Colonic mucosa (tissue), 4 donors: Measurements from ENCODE around the gene GLIS2. TPM values are rescaled to one million over a fixed set of nuclear protein-coding genes. Genes with fewer than 3 reads are reported as not detected.

Experiments used
- DNase-seq: peaks from one replicate; pipeline ENCODE4 v3.0.0-alpha.2; 2020
- H3K27ac ChIP-seq: fragments of 200-600 bp; one replicate; pipeline ENCODE4 v1.8.0; 2021
- H3K27me3 ChIP-seq: fragments of 200-600 bp; one replicate; pipeline ENCODE4 v1.8.0; 2021
- H3K36me3 ChIP-seq: fragments of 200-600 bp; one replicate; pipeline ENCODE4 v1.8.0; 2021
- H3K4me1 ChIP-seq: fragments of 200-600 bp; one replicate; pipeline ENCODE4 v1.8.0; 2021; ENCODE audit warnings: mild to moderate bottlenecking
- H3K4me3 ChIP-seq: fragments of 200-600 bp; one replicate; pipeline ENCODE4 v1.8.0; 2021
- H3K9ac ChIP-seq, 2 donors: one replicate each; pipeline ENCODE4 v1.7.0; 2013; ENCODE audit warnings: control low read depth in 2 of 2, low read depth in 2 of 2, low read length in 2 of 2
- H3K9me3 ChIP-seq: fragments of 200-600 bp; one replicate; pipeline ENCODE4 v1.8.0; 2021
- CTCF ChIP-seq: fragments of 200-600 bp; IDR thresholded peaks from one replicate; pipeline ENCODE4 v1.8.0; 2022; ENCODE audit warnings: antibody characterized with exemption, mild to moderate bottlenecking
- intact Hi-C: fragments of 100-400 bp; cut with DNase I; formaldehyde crosslinking; loops from one replicate; pipeline ENCODE4 v1.14.1; 2022
- total RNA-seq, 2 donors: library from RNA; stranded (reverse); fragmentation: NEBNext Ultra II Directional in 1 of 2; extraction: Animal tissue kit (Norgen Biotek cat#: 25700) in 1 of 2; gene quantifications; one replicate each; pipeline ENCODE4 v1.2.1, GENCODE V29; 2021
- donor health status: healthy.
- donor health status: DM: no; HTN: no; CAD: no.
- donor health status: DM: no; HTN: no; CAD: no.

Gene GLIS2
- total RNA-seq, 2 donors from 2014 or later: 0.89 to 4.1 TPM

- TF ChIP-seq CTCF: no peak
- Histone ChIP-seq H3K27me3 (no peaks in the 10 kb centered on the region), H3K9me3 (no peaks in the 10 kb centered on the region), H3K4me1 (peaks cover 3% of the 10 kb centered on the region), H3K9ac (no peak overlapping the region), H3K36me3 (no peaks in the 10 kb centered on the region), H3K4me3 (no peak overlapping the region), H3K27ac (no peak overlapping the region)
- no peak for DNase-seq
- intact Hi-C loops: no loop called here
These were observed 32.4 kb upstream of the GLIS2 start for GRCh38 chr16:4283441-4283840.

GRCh38 chr16:4283939-4284338 lies 31.9 kb upstream of the GLIS2 start:
- no peaks in the 10 kb centered on the region for H3K9me3 ChIP-seq
- no peak overlapping the region for H3K9ac ChIP-seq
- H3K4me1 ChIP-seq: peaks cover 5% of the 10 kb centered on the region
- no peak overlapping the region for H3K4me3 ChIP-seq
- no peak for TF ChIP-seq CTCF
- intact Hi-C loops: no loop called here
- no peaks in the 10 kb centered on the region for H3K27me3 ChIP-seq
- no peak for DNase-seq
- H3K36me3 ChIP-seq: no peaks in the 10 kb centered on the region
- no peak overlapping the region for H3K27ac ChIP-seq

- TF ChIP-seq CTCF: no peak
- Histone ChIP-seq H3K27me3 (no peaks in the 10 kb centered on the region), H3K9me3 (no peaks in the 10 kb centered on the region), H3K27ac (no peak overlapping the region), H3K4me3 (no peak overlapping the region), H3K4me1 (peaks cover 5% of the 10 kb centered on the region), H3K36me3 (no peaks in the 10 kb centered on the region), H3K9ac (no peak overlapping the region)
- DNase-seq: no peak
- intact Hi-C loops: no loop called here
These were observed 30.7 kb upstream of the GLIS2 start for GRCh38 chr16:4285167-4285566.

- peak; percentile 94 for TF ChIP-seq CTCF
- Histone ChIP-seq H3K4me3 (no peak overlapping the region), H3K27me3 (no peaks in the 10 kb centered on the region), H3K4me1 (peaks cover 5% of the 10 kb centered on the region), H3K9ac (no peak overlapping the region), H3K27ac (no peak overlapping the region), H3K9me3 (no peaks in the 10 kb centered on the region), H3K36me3 (no peaks in the 10 kb centered on the region)
- DNase-seq: peak; percentile 86
- intact Hi-C loops: loop anchor here (2.0 kb wide), 1 partner anchor 42 kb away; no protein-coding TSS in a partner anchor
These were observed 27.5 kb upstream of the GLIS2 start for GRCh38 chr16:4288148-4288921.

- intact Hi-C loops: no loop called here
- Histone ChIP-seq H3K9ac (peak overlapping the region in 1 of 2 donors; percentile 12), H3K4me3 (no peak overlapping the region)
These were observed 25.5 kb upstream of the GLIS2 start for GRCh38 chr16:4290236-4290830.

More at GRCh38 chr16:4290236-4290830, 25.5 kb upstream of the GLIS2 start:
- TF ChIP-seq CTCF: no peak
- H3K9me3 ChIP-seq: no peaks in the 10 kb centered on the region
- H3K27me3 ChIP-seq: no peaks in the 10 kb centered on the region
- DNase-seq: no peak
- no peaks in the 10 kb centered on the region for H3K36me3 ChIP-seq
- H3K27ac ChIP-seq: no peak overlapping the region
- H3K4me1 ChIP-seq: peaks cover 5% of the 10 kb centered on the region
